DMS153 treated with DMSO at 0.1 percent for 48 hours (cell line): ENCODE results near the gene CSH1.
A peak's percentile ranks its signal among the peaks of the same experiment; 100 is the strongest.
"Not testable (repeated sequence)": the region's sequence is repeated elsewhere in the genome, so short reads cannot be mapped to it uniquely, and the experiment has no call there.

Source experiments
- DNase-seq: peaks from one replicate; lab custom pipeline; 2025; ENCODE audit not compliant: unreplicated experiment; lab: John Stamatoyannopoulos, UW

Gene CSH1

GRCh38 chr17:63928966-63929695, 32.8 kb upstream of the CSH1 start:
- DNase-seq = no peak

DNA sequence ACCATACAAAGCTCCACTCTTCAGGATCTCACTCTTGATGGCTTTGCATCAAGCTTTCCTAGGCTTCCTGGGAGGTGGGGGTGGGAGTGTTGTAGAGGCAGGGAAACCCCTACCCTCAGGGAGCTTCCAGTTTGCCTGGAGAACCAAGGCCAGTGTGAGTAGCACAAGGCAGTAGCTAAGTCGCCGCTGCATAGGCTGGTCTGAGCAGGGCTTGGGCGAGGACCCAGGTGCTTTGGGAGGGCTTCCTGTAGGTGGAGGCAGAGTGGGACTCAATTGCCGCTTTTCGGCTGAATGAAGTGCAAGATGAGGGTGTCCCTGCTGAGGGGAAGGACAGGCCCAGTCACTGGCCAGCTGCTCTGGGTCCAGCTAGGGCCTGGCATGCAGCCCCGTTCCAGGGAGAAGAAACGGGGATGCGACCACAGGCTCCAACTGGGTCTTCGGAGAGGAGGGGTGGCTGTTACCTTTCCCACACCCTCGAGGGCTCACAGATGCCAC, 31.8 kb upstream of the CSH1 start:
- no peak for DNase-seq

DNA sequence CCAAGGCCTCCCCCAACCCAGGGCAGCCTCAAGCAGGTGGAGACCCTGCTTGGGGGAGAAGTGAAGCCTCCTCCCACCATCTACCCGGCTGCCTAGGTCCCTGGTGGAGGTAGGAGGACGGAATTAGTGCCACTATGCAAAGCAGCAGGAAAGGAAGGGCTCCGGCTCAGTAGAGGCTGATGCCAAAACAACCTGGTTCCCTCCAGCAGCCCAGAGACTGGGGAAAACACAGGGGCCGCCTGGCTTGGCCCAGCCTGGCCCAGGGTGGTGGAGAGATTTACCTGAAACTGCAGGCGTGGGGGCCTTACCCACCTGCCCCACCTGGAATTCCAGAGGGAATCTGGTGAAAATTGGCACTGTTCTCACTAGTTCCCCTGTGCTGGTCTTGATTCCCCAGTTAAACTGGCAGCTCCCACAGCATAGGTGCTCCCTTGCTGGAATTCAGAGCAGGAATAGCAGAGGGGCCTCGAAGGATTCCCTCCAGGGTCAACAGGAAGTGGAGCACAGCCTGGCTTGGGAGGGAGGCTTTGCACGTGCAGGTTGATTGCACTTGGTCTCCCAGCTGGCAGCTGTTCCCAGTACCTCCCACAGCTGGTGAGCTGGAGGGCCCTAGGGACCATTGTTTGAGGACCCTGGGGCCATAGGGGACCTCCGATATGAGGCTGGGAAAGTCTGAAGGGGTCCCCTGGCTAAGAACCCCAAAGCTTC, 31.2 kb upstream of the CSH1 start:
- no peak for DNase-seq

GRCh38 chr17:63926164-63926563, 29.8 kb upstream of the CSH1 start:
- DNase-seq = no peak

DNA sequence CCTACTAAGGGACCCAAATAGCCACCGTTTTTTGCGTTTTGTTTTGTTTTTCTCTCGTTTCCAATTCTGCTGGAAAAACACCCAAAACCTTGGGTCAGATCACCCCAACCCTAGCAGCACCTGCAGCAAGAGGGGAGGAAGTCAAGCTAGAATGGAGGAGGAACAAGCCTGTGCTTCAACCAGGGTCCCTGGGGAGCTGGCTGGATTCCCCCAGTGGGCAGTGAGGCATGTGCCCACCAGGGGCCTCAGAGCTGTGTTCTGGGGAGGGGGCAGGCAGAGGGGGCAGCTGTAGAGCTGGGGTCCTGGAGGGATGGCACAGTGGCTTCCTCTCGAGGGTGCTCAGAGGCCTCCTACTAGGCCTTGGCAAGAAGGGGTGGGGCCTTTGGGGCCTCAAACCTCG, 29.2 kb upstream of the CSH1 start:
- DNase-seq = no peak

GRCh38 chr17:63922402-63922801, 26.0 kb upstream of the CSH1 start:
- DNase-seq = not testable (repeated sequence)

- not testable (repeated sequence) for DNase-seq
These were observed 24.4 kb upstream of the CSH1 start for GRCh38 chr17:63920779-63921178.

DNA sequence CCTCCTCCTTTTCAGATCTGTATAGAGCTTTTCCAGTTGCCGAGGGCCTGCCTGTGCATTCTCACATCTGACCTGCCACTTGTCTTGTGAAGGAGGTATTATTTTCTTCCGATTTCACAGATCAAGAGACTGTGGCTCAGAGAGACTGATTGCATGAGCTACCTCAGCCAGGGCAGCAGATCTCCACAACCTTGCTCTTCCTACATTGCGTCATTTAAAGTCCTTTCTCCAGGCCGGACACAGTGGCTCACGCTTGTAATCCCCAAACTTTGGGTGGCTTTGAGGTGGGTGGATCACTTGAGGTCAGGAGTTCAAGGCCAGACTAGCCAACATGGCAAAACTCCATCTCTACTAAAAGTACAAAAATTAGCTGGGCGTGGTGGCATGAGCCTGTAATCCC, 23.7 kb upstream of the CSH1 start:
- not testable (repeated sequence) for DNase-seq

GRCh38 chr17:63919311-63919723, 22.9 kb upstream of the CSH1 start:
- DNase-seq = peak; percentile 24

- DNase-seq = not testable (repeated sequence)
These were observed 22.5 kb upstream of the CSH1 start, which contains the start of gene GH1 for GRCh38 chr17:63918789-63919305. Gene GH1 (minus strand): TSS chr17:63918839. CDS start chr17:63918776, 63 bp downstream.

GRCh38 chr17:63918305-63918704, 21.9 kb upstream of the CSH1 start:
- DNase-seq = no peak

GRCh38 chr17:63917646-63918045, 21.3 kb upstream of the CSH1 start:
- no peak for DNase-seq

DNA sequence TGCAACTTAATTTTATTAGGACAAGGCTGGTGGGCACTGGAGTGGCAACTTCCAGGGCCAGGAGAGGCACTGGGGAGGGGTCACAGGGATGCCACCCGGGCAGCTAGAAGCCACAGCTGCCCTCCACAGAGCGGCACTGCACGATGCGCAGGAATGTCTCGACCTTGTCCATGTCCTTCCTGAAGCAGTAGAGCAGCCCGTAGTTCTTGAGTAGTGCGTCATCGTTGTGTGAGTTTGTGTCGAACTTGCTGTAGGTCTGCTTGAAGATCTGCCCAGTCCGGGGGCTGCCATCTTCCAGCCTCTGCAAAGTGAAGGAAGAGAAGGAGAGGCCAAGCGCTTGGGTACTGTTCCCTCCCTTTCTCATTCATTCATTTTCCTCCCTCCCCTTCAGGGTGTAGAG, 20.8 kb upstream of the CSH1 start:
- not testable (repeated sequence) for DNase-seq

- DNase-seq = no peak
These were observed 20.3 kb upstream of the CSH1 start for GRCh38 chr17:63916566-63917185.

DNA sequence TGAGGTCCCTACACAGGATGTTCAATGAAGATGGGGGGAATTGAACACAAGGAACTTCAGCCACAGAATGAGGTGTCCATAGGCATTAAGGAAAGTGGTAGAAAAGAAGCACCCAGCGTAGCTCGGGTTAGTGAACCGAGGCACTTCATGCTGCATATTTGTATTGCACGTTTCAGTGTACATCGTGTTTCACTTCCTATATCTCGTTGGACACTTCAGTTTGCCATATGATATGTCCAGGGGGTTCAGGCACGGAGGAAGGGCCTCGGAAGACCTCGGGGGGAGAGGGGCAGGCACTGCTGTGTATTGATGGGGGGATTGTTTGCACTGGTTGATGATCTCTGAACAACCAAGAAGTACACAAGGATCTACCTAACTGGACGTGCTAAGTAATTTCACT, 19.4 kb upstream of the CSH1 start:
- DNase-seq = not testable (repeated sequence)

DNA sequence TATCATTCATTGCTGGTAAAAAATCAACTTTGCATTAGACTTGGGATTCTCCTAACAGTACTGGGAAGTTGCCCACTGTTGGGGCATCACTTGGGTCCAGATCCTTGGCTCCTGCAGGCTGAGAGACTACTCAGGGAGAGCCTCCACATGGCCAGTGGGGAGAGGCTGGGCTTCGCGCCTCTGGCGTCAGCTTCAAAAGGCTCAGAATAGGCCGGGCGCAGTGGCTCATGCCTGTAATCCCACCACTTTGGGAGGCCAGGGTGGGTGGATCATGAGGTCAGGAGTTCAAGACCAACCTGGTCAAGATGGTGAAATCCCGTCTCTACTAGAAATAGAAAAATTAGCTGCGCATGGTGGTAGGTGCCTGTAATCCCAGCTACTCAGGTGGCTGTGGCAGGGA, 18.1 kb upstream of the CSH1 start:
- DNase-seq = no peak

- DNase-seq = no peak
These were observed 15.3 kb upstream of the CSH1 start for GRCh38 chr17:63911657-63912100.

GRCh38 chr17:63911041-63911635, 14.8 kb upstream of the CSH1 start, which contains the start of gene CSHL1:
Gene CSHL1 (minus strand): TSS chr17:63911258. CDS start chr17:63911196, 62 bp downstream.
- DNase-seq = no peak

- DNase-seq = no peak
These were observed 13.7 kb upstream of the CSH1 start for GRCh38 chr17:63910096-63910495.

DNA sequence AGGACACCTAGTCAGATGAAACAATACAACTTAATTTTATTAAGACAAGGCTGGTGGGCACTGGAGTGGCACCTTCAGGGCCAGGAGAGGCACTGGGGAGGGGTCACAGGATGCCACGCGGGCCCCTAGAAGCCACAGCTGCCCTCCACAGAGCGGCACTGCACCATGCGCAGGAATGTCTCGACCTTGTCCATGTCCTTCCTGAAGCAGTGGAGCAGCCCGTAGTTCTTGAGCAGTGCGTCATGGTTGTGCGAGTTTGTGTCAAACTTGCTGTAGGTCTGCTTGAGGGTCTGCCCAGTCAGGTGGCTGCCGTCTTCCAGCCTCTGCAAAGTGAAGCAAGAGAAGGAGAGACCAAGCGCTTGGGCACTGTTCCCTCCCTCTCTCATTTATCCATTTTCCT, 13.2 kb upstream of the CSH1 start:
- not testable (repeated sequence) for DNase-seq
